ENCODE results near the gene ZFYVE1. TPM values are rescaled to one million over a fixed set of nuclear protein-coding genes. Genes with fewer than 3 reads are reported as not detected.
"Not testable (repeated sequence)": the region's sequence is repeated elsewhere in the genome, so short reads cannot be mapped to it uniquely, and the experiment has no call there.

Gene ZFYVE1, protein sequence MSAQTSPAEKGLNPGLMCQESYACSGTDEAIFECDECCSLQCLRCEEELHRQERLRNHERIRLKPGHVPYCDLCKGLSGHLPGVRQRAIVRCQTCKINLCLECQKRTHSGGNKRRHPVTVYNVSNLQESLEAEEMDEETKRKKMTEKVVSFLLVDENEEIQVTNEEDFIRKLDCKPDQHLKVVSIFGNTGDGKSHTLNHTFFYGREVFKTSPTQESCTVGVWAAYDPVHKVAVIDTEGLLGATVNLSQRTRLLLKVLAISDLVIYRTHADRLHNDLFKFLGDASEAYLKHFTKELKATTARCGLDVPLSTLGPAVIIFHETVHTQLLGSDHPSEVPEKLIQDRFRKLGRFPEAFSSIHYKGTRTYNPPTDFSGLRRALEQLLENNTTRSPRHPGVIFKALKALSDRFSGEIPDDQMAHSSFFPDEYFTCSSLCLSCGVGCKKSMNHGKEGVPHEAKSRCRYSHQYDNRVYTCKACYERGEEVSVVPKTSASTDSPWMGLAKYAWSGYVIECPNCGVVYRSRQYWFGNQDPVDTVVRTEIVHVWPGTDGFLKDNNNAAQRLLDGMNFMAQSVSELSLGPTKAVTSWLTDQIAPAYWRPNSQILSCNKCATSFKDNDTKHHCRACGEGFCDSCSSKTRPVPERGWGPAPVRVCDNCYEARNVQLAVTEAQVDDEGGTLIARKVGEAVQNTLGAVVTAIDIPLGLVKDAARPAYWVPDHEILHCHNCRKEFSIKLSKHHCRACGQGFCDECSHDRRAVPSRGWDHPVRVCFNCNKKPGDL
- 12.1 TPM for polyA plus RNA-seq (2012; ENCODE audit: insufficient read depth, insufficient read length)

GRCh38 chr14:73026845-73027542, at the start of gene ZFYVE1:
Gene ZFYVE1, minus strand, starts transcription at chr14:73027106. Its CDS starts 2,598 bp downstream, at chr14:73024508.
- peak; percentile 95 for DNase-seq (ENCODE audit: low read depth, low spot score)
- peak within 1 kb of the TSS; percentile 86 for H3K4me3 ChIP-seq (ENCODE audit: low read length)

GRCh38 chr14:73069585-73069984, 42.7 kb upstream of the ZFYVE1 start:
- H3K4me3 ChIP-seq (ENCODE audit: low read length) = no peak overlapping the region
- no peak for DNase-seq (ENCODE audit: low read depth, low spot score)

DNA sequence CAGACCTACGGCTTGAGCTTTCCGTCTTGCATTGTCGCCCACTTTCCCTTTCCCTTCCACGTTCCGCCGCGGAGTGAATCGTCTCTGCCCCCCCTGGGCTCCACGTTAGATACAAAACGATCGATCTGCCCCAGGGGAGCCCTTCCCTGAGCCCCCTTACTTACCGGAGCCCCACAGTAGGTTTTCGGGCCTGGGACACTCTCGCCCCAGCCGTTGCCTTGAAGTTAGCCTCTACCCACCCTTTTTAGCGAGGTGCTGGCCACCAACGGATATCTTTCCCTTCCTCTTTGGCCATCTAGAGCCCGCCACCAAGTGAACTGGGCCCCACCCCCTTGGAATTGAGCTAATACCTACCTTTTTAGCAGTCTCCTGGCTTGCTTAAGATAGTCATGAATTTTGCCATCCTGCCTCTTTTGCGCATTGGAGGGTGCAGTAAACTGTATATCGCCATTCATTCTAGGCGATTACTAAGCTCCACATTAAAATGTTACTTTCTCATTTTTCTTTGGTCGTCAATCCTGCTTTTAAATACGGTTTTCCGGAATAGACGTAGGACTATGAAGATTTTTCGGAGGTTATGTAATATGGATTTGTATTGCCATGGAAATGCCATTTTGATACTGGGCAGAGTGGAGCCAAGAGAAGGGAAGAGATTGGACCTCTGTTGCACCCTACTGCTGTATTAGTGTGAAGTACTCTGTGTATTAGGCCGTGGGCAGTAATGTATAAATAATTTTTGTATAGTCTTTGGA, 32.2 kb upstream of the ZFYVE1 start:
- DNase-seq (ENCODE audit: low read depth, low spot score) = peak; percentile 7

GRCh38 chr14:73058224-73058921, 31.5 kb upstream of the ZFYVE1 start, which contains the start of gene RBM25:
Gene RBM25, plus strand, starts transcription at chr14:73058534. Its CDS starts 13,108 bp downstream, at chr14:73071642.
- peak within 1 kb of the TSS; percentile 90 for H3K4me3 ChIP-seq (ENCODE audit: low read length)
- DNase-seq (ENCODE audit: low read depth, low spot score) = peak; percentile 99

More for the DNA sequence above, 32.2 kb upstream of the ZFYVE1 start:
- H3K4me3 ChIP-seq (ENCODE audit: low read length) = peak overlapping the region; percentile 90

GRCh38 chr14:73057944-73058223, 31.0 kb upstream of the ZFYVE1 start:
- no peak for DNase-seq (ENCODE audit: low read depth, low spot score)
- H3K4me3 ChIP-seq (ENCODE audit: low read length) = peak overlapping the region; percentile 90

GRCh38 chr14:73055251-73055650, 28.3 kb upstream of the ZFYVE1 start:
- DNase-seq (ENCODE audit: low read depth, low spot score) = no peak
- H3K4me3 ChIP-seq (ENCODE audit: low read length) = no peak overlapping the region

GRCh38 chr14:73049428-73049827, 22.5 kb upstream of the ZFYVE1 start:
- no peak for DNase-seq (ENCODE audit: low read depth, low spot score)
- H3K4me3 ChIP-seq (ENCODE audit: low read length) = no peak overlapping the region

- H3K4me3 ChIP-seq (ENCODE audit: low read length) = no peak overlapping the region
- no peak for DNase-seq (ENCODE audit: low read depth, low spot score)
Measured at GRCh38 chr14:73047808-73048207, 20.9 kb upstream of the ZFYVE1 start.

GRCh38 chr14:73036706-73037450, 10.0 kb upstream of the ZFYVE1 start:
- DNase-seq (ENCODE audit: low read depth, low spot score); H3K4me3 ChIP-seq (ENCODE audit: low read length): not testable (repeated sequence)

- H3K4me3 ChIP-seq (ENCODE audit: low read length) = no peak overlapping the region
- no peak for DNase-seq (ENCODE audit: low read depth, low spot score)
Measured at GRCh38 chr14:73027984-73028383, 1.1 kb upstream of the ZFYVE1 start.

- H3K4me3 ChIP-seq (ENCODE audit: low read length) = peak overlapping the region; percentile 86
- DNase-seq (ENCODE audit: low read depth, low spot score) = no peak
Measured at GRCh38 chr14:73027546-73027945, 640 bp upstream of the ZFYVE1 start.

DNA sequence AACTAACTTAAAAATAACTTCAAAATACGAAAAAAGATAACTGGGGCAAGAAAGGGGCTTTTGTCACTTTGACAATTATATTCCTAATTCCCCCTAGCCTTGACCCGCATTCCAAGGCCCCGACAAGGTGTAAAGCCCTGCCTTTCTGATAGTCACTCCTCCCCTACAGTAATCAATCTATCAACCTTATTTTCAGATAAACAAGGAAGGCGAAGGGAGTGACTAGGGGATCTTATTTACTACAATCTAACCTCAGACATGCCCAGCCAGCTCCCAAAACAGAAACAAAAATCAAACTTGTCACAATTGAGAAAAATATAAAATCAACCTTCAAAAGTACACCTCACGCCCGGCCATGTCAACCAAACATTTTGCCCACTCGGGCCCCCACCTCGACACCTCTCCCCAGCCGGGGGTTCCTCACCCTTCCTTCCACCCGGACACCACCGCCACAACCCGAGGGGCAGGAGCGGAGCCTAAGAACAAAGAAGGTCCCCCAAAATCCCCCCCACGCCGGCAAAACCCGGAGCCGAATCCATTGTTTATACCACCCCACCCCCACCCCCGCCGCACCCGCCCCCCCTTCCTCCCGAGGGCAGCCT, 562 bp downstream of the ZFYVE1 start:
- no peak for DNase-seq (ENCODE audit: low read depth, low spot score)

DNA sequence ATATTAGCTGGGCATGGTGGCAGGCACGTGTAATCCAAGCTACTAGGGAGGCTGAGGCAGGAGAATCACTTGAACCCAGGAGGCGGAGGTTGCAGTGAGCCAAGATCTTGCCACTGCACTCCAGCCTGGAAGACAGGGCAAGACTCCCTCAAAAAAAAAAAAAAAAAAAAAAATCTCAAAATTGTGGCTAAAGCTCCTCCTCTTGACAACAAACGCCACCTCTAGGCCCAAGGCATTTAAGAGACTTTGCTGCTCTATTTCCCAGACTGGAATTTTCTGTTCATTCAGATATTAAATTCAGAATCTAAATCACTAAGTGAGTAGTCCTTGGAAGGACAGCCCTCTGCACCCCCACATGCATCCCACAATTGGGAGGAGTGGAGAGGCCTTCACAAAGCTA, 1.4 kb downstream of the ZFYVE1 start:
- DNase-seq (ENCODE audit: low read depth, low spot score) = no peak
- no peak overlapping the region for H3K4me3 ChIP-seq (ENCODE audit: low read length)

More for the DNA sequence above, 562 bp downstream of the ZFYVE1 start:
- H3K4me3 ChIP-seq (ENCODE audit: low read length) = peak overlapping the region; percentile 86

DNA sequence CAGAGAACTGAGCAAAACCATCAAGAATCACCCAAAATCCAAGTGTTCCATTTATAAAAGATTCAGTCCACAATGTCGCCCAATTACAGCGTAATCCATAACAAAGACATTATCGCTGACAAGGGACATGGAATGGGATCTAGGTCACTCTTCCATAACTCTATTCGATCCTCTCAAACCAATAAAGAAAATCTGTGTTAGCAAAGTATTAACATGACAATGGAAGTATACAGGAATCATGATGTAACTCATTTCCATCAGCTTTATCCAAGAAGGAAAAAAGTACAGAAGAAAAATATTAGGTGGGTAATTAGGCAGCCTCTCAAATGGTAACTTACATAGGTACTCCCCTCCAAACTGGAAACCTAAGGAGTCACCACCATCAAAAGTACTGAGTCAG, 4.9 kb downstream of the ZFYVE1 start:
- no peak overlapping the region for H3K4me3 ChIP-seq (ENCODE audit: low read length)
- no peak for DNase-seq (ENCODE audit: low read depth, low spot score)

DNA sequence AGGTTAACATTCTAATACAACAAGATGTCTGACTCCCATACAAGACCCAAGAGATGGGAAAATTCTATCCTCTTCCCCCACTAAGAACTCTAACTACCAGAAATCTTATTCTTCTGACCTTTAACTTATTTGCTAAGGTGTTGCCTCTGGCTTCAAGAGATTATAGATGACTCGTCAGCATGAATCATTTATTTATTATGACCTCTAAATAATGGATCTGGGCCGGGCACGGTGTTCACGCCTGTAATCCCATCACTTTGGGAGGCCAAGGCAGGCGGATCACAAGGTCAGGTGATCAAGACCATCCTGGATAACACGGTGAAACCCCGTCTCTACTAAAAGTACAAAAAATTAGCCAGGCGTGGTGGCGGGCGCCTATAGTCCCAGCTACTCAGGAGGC, 10.9 kb downstream of the ZFYVE1 start:
- not testable (repeated sequence) for DNase-seq (ENCODE audit: low read depth, low spot score); H3K4me3 ChIP-seq (ENCODE audit: low read length)

DNA sequence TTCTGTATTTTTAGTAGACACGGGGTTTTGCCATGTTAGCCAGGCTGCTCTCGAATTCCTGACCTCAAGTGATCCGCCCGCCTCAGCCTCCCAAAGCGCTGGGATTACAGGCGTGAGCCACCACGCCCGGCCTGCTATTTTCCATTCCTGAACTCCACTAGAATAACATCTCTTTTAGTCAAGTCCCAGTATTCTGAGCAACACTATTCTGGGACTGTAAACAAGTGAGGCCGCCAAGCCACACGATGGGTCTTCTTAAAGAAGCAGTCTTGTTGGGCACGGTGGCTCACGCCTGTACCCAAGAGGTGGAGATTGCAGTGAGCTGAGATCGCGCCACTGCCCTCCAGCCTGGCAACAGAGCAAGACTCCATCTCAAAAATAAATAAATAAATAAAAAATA, 11.4 kb downstream of the ZFYVE1 start:
- H3K4me3 ChIP-seq (ENCODE audit: low read length); DNase-seq (ENCODE audit: low read depth, low spot score): not testable (repeated sequence)

DNA sequence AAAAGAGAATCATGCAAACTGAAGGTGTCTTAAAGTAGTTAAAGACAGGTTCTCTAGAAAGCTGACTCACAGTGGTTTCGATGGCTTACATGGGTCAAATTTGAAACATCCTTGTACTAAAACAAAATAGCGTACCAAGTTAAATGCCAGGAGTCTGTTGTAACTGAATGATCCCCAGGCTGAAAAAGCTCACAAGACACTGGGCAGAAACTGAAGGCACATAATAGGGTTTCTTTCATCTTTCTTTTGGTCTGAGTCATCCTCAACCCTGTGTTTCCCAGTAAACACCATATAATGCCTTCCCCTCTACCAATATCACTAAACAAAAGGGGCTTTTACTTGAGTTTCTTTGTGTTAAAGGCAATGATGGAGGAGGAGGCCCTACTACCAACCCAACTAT, 12.8 kb downstream of the ZFYVE1 start:
- DNase-seq (ENCODE audit: low read depth, low spot score) = no peak
- no peak overlapping the region for H3K4me3 ChIP-seq (ENCODE audit: low read length)
